ENCODE data around the gene STUM.

- TF ChIP-seq CTCF (IDR thresholded peaks at IDR 0.05) = no peak
- TF ChIP-seq EZH2 (IDR thresholded peaks at IDR 0.05) = no peak
- no peak for TF ChIP-seq EZH2phosphoT487 (IDR thresholded peaks at IDR 0.05)
Observed at GRCh38 chr1:226548256-226549093, at the start of gene STUM.

Measured in neural progenitor cell (in vitro differentiated cells).